Measurements from ENCODE around the gene KSR2.

KSR2 gene

GRCh38 chr12:117461732-117462131 is 507.1 kb downstream of the KSR2 start:
- no peaks in the 10 kb centered on the region for H3K36me3 ChIP-seq (replicated peaks; ENCODE audit: low read depth, low read length)
- peaks cover 8% of the 10 kb centered on the region; the same call in 1 of the 2 replicates for H3K27me3 ChIP-seq (ENCODE audit: low read depth, low read length)
- no peaks in the 10 kb centered on the region for H4K20me1 ChIP-seq (ENCODE audit: insufficient read depth, low read length)
- no peaks in the 10 kb centered on the region for H3K4me1 ChIP-seq (ENCODE audit: low read length)
- H3K27ac ChIP-seq (ENCODE audit: low read length): no peak overlapping the region
- no peak overlapping the region for H2AFZ ChIP-seq (ENCODE audit: low read depth, low read length)
- no peak overlapping the region for H3K9ac ChIP-seq (ENCODE audit: low read length)
- no peak for TF ChIP-seq CTCF (IDR thresholded peaks at IDR 0.05; ENCODE audit: low read depth, low read length)
- no peak for TF ChIP-seq EZH2phosphoT487 (IDR thresholded peaks at IDR 0.05; ENCODE audit: low read depth)
- H3K4me3 ChIP-seq (ENCODE audit: low read length): no peak overlapping the region
- H3K79me2 ChIP-seq (ENCODE audit: low read length): no peaks in the 10 kb centered on the region
- H3K9me3 ChIP-seq (ENCODE audit: insufficient read depth, low read length): no peaks in the 10 kb centered on the region
- no peak overlapping the region for H3K4me2 ChIP-seq (ENCODE audit: low read length)

- no peaks in the 10 kb centered on the region for H3K79me2 ChIP-seq (ENCODE audit: low read length)
- H3K9me3 ChIP-seq (ENCODE audit: insufficient read depth, low read length): no peaks in the 10 kb centered on the region
- H4K20me1 ChIP-seq (ENCODE audit: insufficient read depth, low read length): no peaks in the 10 kb centered on the region
Observed at GRCh38 chr12:117459229-117459628, 509.6 kb downstream of the KSR2 start.

GRCh38 chr12:117457189-117457588 is 511.6 kb downstream of the KSR2 start:
- Histone ChIP-seq H3K36me3 (replicated peaks; ENCODE audit: low read depth, low read length) (no peaks in the 10 kb centered on the region), H2AFZ (ENCODE audit: low read depth, low read length) (no peak overlapping the region), H3K9ac (ENCODE audit: low read length) (no peak overlapping the region), H4K20me1 (ENCODE audit: insufficient read depth, low read length) (no peaks in the 10 kb centered on the region), H3K4me2 (ENCODE audit: low read length) (no peak overlapping the region), H3K4me1 (ENCODE audit: low read length) (no peaks in the 10 kb centered on the region), H3K4me3 (ENCODE audit: low read length) (no peak overlapping the region), H3K9me3 (ENCODE audit: insufficient read depth, low read length) (no peaks in the 10 kb centered on the region), H3K27ac (ENCODE audit: low read length) (no peak overlapping the region), H3K27me3 (ENCODE audit: low read depth, low read length) (peaks cover 7% of the 10 kb centered on the region; the same call in 1 of the 2 replicates), H3K79me2 (ENCODE audit: low read length) (no peaks in the 10 kb centered on the region)
- TF ChIP-seq EZH2phosphoT487 (IDR thresholded peaks at IDR 0.05; ENCODE audit: low read depth) (no peak), CTCF (IDR thresholded peaks at IDR 0.05; ENCODE audit: low read depth, low read length) (no peak)

More at GRCh38 chr12:117459229-117459628, 509.6 kb downstream of the KSR2 start:
- TF ChIP-seq EZH2phosphoT487 (IDR thresholded peaks at IDR 0.05; ENCODE audit: low read depth) (no peak), CTCF (IDR thresholded peaks at IDR 0.05; ENCODE audit: low read depth, low read length) (no peak)
- Histone ChIP-seq H2AFZ (ENCODE audit: low read depth, low read length) (no peak overlapping the region), H3K27ac (ENCODE audit: low read length) (no peak overlapping the region), H3K9ac (ENCODE audit: low read length) (no peak overlapping the region), H3K4me2 (ENCODE audit: low read length) (no peak overlapping the region), H3K27me3 (ENCODE audit: low read depth, low read length) (peaks cover 7% of the 10 kb centered on the region; the same call in 1 of the 2 replicates), H3K4me3 (ENCODE audit: low read length) (no peak overlapping the region), H3K36me3 (replicated peaks; ENCODE audit: low read depth, low read length) (no peaks in the 10 kb centered on the region), H3K4me1 (ENCODE audit: low read length) (no peaks in the 10 kb centered on the region)

GRCh38 chr12:117456076-117456475 is 512.7 kb downstream of the KSR2 start:
- Histone ChIP-seq H3K9ac (ENCODE audit: low read length) (no peak overlapping the region), H4K20me1 (ENCODE audit: insufficient read depth, low read length) (no peaks in the 10 kb centered on the region), H3K4me1 (ENCODE audit: low read length) (no peaks in the 10 kb centered on the region), H3K27ac (ENCODE audit: low read length) (no peak overlapping the region), H3K4me3 (ENCODE audit: low read length) (no peak overlapping the region), H3K27me3 (ENCODE audit: low read depth, low read length) (peaks cover 7% of the 10 kb centered on the region; the same call in 1 of the 2 replicates), H3K36me3 (replicated peaks; ENCODE audit: low read depth, low read length) (no peaks in the 10 kb centered on the region), H3K79me2 (ENCODE audit: low read length) (no peaks in the 10 kb centered on the region), H3K4me2 (ENCODE audit: low read length) (no peak overlapping the region), H2AFZ (ENCODE audit: low read depth, low read length) (no peak overlapping the region), H3K9me3 (ENCODE audit: insufficient read depth, low read length) (no peaks in the 10 kb centered on the region)
- TF ChIP-seq CTCF (IDR thresholded peaks at IDR 0.05; ENCODE audit: low read depth, low read length): no peak
- no peak for TF ChIP-seq EZH2phosphoT487 (IDR thresholded peaks at IDR 0.05; ENCODE audit: low read depth)

All from OCI-LY3 (cell line).